Stimulated activated naive CD4-positive, alpha-beta T cell (primary cell): ENCODE measurements around the gene SLC29A3.

Source experiments
- DNase-seq, 6 experiments: peaks; one replicate each; lab custom pipeline; 2025; lab: John Stamatoyannopoulos, UW

The SLC29A3 gene

GRCh38 chr10:71300555-71301370 is 18.3 kb upstream of the SLC29A3 start:
- DNase-seq = no peak

DNA sequence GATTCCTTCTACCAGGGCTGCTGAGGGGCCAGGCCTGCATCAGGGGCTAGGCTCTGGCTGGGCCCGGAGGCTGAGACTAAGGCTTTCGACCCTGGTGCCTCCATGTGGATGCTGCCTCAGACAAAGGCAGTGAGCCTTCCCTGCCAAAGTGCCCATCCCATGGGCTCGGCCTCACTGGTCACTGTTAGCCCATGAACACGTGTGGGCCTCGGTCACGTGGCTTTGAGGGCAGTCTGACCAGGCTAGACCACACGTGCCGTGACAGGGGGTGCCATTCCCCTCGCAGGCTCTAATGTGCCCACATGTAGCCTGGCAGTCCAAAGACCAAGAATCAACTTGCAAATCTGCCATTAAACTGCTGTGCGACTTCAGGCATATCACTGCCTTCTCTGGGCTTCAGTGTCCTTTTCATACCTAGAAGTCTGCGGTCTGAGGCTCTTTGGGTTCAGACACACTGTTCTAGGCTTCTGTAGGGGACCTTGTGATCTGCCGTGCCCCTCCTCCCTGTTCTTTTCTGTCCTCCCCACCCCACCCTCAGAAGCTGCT is 17.6 kb upstream of the SLC29A3 start:
- DNase-seq = no peak

DNA sequence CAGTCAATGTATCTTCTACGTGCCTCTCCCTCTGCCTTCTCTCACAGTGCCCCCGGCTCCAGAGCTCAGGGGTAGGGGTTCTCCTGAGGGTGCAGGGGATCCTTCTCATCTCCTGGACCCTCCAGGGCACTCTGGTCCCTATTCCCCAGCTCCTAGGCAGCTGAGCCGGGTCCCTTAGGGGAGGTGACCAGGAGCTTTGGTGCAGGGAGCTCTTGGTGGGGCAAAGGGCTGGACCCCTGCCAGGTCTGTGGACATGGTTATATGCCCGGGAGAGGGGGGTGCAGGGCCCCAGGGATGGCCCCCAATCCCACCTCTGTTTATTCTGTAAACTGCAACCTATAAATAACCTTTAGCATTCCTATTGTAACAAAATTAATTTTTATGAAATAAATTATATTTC is 16.6 kb upstream of the SLC29A3 start:
- no peak for DNase-seq

DNA sequence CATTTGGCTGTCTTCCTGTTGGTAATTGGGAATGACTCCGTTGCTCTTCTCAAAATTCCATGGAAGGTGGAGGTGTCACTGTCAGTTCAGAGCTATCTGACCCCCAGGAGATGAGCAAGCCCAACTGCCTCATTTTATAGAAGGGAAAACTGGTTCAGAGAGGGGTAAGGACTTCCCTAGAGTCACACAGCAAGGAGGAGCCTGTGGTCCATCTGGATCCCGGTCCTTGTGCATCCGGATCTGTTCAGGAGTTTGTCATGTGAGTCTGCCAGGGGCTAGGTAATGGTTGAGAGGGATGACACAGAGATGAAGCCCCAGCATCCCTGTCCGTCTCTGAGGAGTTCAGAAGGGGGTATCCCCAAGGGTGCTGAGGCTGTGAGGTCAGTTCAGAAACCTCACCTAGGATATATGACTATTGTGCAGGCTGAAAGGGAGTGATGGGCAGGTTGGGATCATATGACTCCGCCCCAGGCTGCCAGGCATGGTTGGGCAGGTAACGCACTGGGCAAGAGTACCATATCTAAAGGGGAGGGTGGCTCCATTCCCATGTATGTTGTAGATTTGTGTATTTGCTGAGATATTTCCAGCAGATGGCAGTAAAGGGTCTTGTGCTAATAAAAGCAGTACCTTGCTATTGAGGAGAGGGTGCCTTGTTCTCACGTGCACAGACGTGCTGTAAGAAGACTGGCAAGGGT is 16.0 kb upstream of the SLC29A3 start:
- DNase-seq = peak in 3 of 6 experiments; percentile 5 to 29 (median 21)

- DNase-seq = no peak
These were observed 15.5 kb upstream of the SLC29A3 start for GRCh38 chr10:71303569-71303907.

DNA sequence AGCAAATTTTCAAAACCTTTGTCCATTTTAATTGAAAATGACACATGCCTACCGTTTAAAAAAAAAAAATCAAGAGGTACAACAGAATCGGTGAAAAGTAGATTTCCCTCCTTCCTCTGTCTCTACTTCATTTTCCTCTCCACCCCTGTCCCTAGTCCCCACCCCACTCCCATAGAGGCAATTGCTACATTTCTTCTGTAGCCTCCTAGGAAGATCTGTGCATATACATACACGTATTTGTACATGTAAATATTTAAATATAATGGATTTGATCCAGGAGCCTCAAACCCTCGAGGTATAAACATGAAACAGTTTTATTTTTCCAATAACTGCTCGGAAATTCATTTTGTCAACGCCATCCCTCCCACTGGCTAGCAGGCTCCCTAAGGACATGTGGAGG is 14.1 kb upstream of the SLC29A3 start:
- no peak for DNase-seq

- DNase-seq = no peak
These were observed 12.1 kb upstream of the SLC29A3 start for GRCh38 chr10:71306979-71307378.

- no peak for DNase-seq
These were observed 11.5 kb upstream of the SLC29A3 start for GRCh38 chr10:71307469-71308085.

DNA sequence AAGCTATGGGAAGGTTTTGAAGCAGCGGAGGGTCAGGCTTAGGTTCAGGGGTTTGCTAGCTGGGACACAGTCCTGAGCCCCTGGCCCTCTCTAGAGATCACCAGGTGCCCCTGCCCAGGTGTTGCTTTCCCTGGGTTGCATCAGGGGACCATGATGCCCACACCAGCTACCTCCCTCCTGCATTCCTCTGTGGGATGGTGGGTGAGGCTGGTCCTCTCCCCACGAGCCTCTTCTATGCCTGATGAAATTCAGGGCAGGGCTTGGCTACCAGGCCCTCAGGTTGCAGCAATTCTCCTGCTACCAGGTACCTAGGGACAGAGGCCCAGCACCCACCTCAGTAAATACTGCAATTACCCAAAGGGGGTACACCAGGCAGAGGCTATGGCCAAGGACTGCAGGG is 10.8 kb upstream of the SLC29A3 start:
- no peak for DNase-seq

DNA sequence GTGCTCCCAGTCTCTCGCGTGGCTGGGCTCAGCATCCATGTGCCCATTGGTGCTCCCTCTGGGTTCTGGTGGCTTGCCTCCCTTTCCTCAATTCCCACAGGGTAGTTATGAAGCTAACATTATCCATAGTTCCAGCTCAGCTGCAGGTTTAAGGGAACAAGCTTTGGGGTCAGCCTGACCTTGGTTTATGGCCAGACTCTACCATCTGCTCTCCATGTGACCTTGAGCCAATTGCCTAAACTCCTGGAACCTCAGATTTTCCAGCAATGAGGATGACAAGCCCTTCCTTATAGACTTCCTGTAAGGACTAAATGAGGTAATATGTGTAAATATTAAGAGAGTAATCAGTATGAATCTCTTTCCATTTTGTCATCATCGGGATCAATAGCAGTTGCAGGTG is 10.1 kb upstream of the SLC29A3 start:
- no peak for DNase-seq

GRCh38 chr10:71309919-71310318 is 9.1 kb upstream of the SLC29A3 start:
- no peak for DNase-seq

DNA sequence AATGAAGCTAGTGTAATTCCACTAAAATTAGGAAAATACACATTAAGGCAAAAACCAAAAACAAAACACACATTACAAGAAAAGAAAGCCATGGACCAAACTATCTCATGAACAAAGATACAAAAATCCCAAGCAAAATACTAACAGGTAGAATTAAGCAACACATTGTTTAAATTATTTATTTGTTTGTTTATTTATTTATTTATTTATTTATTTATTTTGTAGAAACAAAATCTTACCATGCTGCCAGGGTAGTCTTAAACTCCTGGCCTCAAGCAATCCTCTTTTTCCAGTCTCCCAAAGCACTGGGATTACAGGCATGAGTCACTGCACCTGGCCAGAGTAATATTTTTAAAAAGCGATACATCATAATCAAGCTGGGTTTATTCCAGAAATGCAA is 6.8 kb upstream of the SLC29A3 start:
- no peak for DNase-seq

DNA sequence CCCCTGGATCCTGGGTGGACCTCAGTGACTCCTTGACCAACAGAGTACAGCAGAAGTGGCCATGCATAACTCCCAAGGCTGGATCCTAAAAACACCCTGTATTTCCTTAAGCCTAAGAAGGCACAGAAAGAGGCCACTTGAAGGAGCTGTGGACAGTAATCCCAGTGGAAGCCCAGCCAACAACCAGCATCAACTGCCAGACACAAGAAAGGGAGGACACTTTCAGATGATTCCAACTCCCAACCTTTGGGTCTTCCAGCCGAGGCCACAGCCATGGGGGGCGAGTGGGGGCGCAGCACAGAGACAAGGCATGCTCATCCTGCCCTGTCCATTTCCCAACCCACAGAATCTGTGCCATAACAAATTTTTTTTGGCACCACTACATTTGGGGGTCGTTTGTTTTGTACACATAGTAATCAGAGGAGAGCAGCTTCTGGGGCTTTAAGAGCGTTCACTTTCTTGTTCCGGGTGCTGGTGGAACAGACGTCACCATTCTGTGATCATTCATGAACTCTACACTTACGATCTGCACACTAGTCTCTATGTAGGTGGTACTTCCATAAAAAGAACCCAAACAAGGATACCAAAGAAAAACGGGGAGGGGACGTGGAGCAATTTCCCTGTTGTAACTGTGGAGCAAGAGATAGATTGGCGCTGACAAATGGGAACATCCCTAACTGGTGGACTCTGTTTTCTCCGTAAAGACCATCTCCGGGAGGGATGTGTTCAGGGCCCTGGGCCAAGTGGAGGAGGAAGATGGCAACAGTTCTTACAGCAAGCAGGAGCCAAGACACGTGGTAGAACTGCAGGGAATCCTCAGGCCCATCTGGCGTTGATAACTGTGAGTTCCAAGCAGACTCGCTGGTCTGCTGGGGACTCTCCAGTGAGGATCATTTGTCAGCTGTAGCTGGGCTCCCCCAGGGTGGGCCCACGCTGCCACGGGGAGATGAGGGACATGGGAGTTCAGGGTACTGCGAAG is 6.0 kb upstream of the SLC29A3 start:
- no peak for DNase-seq

DNA sequence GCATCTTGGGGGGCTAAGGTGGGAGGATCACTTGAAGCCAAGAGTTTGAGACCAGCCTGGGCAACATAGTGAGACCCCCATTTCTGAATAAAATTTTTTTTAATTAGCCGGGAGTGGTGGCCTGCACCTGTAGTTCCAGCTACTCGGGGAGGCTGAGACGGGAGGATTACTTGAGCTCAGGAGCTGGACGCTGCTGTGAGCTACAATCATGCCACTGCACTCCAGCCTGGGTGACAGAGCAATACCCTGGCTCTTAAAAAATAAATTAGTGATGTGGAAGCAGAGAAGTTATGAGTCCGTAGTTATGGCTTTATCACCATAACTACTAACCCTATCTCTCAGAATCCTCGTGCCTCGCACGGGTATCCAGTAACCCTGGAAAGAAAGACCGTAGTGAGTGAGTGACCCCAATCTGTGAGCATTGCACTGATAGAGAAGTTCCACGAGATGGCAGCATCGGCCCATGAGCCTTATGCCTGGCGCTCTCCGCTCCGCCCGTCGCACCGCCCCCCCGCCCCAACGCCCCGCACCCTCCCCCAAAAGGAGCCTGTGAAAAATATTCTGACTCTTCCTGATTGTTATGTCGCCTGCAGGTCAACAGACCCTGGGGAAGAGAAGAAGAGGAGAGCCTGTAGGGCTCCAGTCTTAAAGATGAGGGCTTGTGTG is 4.9 kb upstream of the SLC29A3 start:
- DNase-seq = peak in 5 of 6 experiments; percentile 40 to 69 (median 50)

DNA sequence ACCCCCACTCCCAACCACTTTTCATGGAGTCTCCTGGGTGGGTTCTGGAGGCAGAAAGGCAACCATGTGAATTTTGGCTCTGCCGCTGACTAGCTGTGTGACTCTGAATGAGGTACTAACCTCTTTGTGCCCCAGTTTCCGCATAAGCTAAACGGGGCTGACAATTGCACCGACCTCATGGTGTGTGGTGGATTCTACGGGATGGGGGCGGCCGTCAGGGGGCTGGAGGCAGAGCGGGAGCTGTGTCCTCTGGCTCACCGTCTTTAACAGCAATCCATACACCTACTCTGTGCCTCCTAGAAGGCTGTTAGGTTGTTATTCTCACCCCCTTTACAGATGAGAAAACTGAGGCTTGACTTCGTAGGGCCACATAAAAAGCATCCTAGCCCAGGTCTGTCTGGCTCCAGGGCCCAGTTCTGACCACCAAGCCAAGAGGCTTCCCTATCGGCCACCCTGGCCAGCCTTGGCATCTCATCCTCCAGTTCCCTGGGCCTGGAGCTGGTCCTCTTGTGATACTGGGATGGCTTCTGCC is 4.3 kb upstream of the SLC29A3 start:
- no peak for DNase-seq

- DNase-seq = no peak
These were observed 2.8 kb upstream of the SLC29A3 start for GRCh38 chr10:71316056-71316785.

GRCh38 chr10:71316786-71317160 is 2.3 kb upstream of the SLC29A3 start:
- no peak for DNase-seq

GRCh38 chr10:71317739-71318138 is 1.3 kb upstream of the SLC29A3 start:
- no peak for DNase-seq

- DNase-seq = no peak
These were observed 837 bp downstream of the SLC29A3 start for GRCh38 chr10:71319800-71320392.

DNA sequence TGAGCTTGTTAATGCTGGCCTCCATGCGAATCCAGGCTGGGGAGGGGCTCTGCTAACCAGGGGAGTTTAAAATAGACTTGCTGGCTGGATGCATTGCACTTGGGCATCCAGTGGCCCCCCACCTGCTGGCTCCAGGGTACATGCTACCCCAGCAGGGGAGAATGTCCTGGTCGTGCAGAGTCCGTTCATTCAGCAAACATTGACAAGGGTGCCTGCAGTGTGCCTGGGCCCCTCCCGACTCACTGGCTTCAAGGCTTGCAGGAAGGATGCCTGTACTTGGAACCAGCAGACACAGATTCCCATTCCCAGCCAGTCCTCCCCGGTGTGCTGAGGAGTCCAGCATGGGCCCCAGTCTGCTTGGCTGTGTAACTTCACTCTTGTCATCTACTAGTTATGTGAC is 1.5 kb downstream of the SLC29A3 start:
- no peak for DNase-seq
